ENCODE results near the gene S100A16.
A peak's percentile ranks its signal among the peaks of the same experiment; 100 is the strongest.
"Not testable (repeated sequence)": the region's sequence is repeated elsewhere in the genome, so short reads cannot be mapped to it uniquely, and the experiment has no call there.

The S100A16 gene

DNA sequence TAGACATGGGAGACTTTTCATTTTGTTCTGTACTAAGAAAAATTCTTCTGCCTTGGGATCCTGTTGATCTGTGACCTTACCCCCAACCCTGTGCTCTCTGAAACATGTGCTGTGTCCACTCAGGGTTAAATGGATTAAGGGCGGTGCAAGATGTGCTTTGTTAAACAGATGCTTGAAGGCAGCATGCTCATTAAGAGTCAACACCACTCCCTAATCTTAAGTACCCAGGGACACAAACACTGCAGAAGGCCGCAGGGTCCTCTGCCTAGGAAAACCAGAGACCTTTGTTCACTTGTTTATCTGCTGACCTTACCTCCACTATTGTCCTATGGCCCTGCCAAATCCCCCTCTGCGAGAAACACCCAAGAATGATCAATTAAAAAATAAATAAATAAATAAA is 29.4 kb downstream of the S100A16 start:
- not testable (repeated sequence) for DNase-seq

GRCh38 chr1:153582836-153583235 is 30.1 kb downstream of the S100A16 start:
- DNase-seq = not testable (repeated sequence)

DNA sequence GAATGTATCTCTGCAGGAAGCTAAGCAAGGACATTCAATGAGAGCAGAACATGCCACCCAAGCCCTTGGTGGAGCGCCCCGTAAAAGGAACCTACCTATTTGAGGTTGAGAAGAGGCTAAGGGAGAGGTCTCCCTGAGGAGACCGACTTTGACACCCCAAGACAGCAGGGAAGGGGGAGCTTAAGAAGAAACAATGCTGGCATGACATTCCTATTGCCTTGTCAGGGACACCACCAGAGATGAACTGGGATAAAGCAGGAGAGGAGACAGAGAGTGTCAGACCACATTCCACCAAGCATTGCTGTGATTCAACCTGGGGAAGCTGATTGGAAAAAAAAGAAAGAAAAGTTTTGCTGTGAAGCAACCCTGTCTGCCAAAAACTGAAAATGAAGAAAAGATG is 34.0 kb downstream of the S100A16 start:
- DNase-seq = no peak

DNA sequence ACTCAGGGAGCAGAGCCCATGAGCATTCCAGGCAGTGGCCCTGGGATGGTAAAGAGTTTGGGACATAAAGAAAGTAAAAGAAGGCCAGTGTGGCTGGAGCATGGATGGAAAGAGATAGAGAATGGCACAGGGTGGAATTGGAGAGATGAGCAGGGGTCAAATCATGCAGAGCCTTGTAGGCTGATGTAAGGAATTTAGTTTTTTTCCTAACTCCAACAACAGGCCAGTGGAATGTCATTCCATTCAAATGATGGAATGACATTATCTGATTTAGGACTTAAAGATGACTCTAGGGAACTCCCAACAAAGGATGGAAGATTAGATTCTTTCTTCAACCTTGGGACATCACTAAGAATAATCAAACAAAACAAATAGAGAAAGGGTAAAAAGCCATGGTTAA is 34.4 kb downstream of the S100A16 start:
- no peak for DNase-seq

GRCh38 chr1:153577624-153578051 is 35.3 kb downstream of the S100A16 start:
- DNase-seq = no peak

DNA sequence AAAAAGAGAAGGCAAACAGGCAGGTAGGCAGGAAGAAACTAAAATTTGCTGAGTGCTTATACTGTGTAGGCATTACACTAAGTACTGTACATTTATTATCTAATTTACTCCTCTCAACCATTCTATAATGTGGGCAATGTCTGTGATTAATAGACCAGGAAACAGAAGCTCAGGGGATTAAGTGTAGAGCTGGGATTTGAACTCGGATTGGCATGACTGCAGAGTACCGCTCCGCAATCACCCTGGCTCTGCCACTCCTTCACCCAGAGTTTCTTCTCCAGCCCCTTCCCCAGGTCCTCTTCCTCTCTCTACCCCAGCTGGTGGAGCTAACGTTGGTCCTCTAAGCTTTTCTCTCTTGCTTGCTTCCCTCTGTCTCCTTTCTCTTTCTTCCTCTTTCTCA is 35.8 kb downstream of the S100A16 start:
- no peak for DNase-seq

DNA sequence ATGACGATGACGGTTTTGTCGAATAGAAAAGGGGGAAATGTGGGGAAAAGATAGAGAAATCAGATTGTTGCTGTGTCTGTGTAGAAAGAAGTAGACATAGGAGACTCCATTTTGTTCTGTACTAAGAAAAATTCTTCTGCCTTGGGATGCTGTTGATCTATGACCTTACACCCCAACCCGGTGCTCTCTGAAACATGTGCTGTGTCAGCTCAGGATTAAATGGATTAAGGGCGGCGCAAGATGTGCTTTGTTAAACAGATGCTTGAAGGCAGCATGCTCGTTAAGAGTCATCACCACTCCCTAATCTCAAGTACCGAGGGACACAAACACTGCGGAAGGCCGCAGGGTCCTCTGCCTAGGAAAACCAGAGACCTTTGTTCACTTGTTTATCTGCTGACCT is 37.4 kb downstream of the S100A16 start:
- DNase-seq = not testable (repeated sequence)

GRCh38 chr1:153575081-153575491 is 37.9 kb downstream of the S100A16 start:
- DNase-seq = not testable (repeated sequence)

- DNase-seq = no peak
Measured at GRCh38 chr1:153573351-153573750, 39.6 kb downstream of the S100A16 start.

DNA sequence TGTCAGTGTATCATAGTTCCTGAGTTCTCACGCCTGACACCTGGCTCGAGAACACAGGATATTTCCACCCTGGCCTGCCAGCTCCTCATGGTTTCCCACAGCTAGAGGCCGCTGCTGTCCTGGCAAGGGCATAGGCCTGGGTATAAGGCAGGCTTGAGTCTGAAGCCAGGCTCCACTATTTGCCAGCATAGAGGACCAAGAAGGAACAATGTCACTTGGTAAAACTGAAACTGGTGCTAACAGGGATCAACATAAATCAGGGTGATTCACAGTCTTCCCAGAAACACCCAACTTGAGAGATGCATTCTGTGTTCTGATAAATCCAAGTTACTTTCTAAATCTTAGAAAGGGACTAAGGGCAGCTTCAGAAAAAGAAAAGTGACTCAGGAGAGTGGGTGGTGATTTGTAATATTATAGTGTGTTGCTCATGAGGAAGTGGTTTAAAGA is 40.3 kb downstream of the S100A16 start:
- peak; percentile 92 for DNase-seq

DNA sequence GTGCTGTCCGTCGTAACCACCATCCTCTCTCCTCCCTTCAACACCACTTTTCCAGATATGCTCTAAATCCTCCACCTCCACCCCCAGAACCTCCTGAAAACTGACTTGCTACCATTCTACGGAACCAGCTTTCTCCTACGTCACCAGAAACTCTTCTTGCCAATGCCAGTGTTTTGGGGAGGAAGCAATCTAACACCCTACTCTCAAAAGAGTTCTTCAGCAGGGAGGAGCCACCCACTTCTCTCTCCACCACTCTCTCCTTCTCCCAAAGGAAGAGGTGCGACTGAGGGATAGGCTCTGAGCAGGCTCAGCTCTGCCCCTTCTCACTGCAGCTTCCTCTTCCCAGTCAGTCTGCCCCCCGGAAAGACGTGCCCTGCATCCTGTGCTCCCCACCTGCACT is 41.2 kb downstream of the S100A16 start:
- DNase-seq = no peak

GRCh38 chr1:153570874-153571273 is 42.1 kb downstream of the S100A16 start:
- peak; percentile 68 for DNase-seq

- DNase-seq = no peak
Measured at GRCh38 chr1:153569465-153569864, 43.5 kb downstream of the S100A16 start.

GRCh38 chr1:153568367-153569099 is 44.4 kb downstream of the S100A16 start:
- DNase-seq = peak; percentile 96

GRCh38 chr1:153567621-153568366 is 45.1 kb downstream of the S100A16 start:
- peak; percentile 87 for DNase-seq

- peak; percentile 99 for DNase-seq
Measured at GRCh38 chr1:153566414-153567371, 46.2 kb downstream of the S100A16 start.

DNA sequence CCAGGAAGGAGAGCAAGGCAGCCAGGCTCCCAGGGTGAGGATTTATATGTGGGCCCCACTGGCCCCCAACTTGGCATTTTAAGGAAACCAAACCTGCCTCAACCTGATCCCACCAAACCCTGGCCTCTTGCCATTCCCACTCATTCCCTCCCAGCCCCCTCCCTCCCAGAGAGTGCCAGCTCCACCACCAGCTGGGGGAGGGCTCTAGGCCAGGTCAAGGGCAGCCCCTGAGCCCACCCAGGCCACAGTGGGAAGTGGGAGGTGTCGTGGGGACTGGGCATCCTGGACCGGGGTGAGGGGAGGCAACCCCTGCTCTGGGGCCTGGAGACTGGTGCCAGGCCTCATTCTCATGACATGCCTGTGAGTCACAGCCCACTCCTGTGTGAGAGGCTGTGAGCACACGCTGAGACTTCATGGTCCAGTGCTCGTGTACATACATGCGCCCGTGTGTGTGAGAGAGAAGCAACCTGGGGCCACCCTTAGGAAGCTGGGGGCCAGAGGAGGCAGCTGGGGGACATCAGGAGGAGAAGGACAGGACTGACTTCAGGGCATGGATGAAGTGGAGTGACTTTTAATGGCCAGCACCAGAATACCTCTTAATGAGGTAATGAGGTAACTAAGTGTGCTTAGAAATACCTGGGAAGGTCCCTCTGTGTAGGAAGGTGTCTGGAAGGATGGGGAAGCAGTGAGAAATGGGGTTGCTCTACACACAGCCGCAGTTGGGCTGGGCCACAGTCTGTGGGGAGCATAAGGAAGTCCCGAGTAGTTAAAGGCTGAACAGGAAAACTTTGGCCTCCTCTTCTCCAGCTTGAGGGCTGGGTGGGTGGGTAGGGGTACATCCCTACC is 47.2 kb downstream of the S100A16 start, which contains the start of gene S100A2:
Gene S100A2 (minus strand): TSS at position 316 of the 846 bp plus-strand sequence. CDS start 1,967 bp downstream, outside the sequence.
- peak; percentile 98 for DNase-seq

- DNase-seq = no peak
Measured at GRCh38 chr1:153563991-153564390, 48.9 kb downstream of the S100A16 start.

GRCh38 chr1:153563483-153563901 is 49.4 kb downstream of the S100A16 start:
- no peak for DNase-seq

GRCh38 chr1:153562021-153562420 is 50.9 kb downstream of the S100A16 start:
- DNase-seq = not testable (repeated sequence)

- DNase-seq = no peak
Measured at GRCh38 chr1:153561466-153561985, 51.4 kb downstream of the S100A16 start.

Measured in DMS53 (cell line).